CD4-positive, alpha-beta T cell (primary cell): ENCODE measurements around the gene KLC1. TPM values are rescaled to one million over a fixed set of nuclear protein-coding genes. Genes with fewer than 3 reads are reported as not detected.

ENCODE experiments used
- ATAC-seq: fragments of 200-7000 bp; cut with Tn5 transposase; one replicate; pipeline ENCODE4 v1.10.0; 2022; ENCODE audit warnings: mild to moderate bottlenecking; ENCODE audit not compliant: poor library complexity
- CTCF ChIA-PET: fragments of 350-600 bp; sonication (Branson Sonifier 250); formaldehyde crosslinking; loops from one replicate; lab custom pipeline; 2021; ENCODE audit warnings: antibody characterized with exemption, inconsistent platforms; lab: Charles Lee
- POLR2A ChIA-PET: fragments of 350-600 bp; sonication (Branson Sonifier 250); formaldehyde crosslinking; loops from one replicate; lab custom pipeline; 2021; ENCODE audit warnings: antibody characterized with exemption, inconsistent platforms; lab: Charles Lee
- DNase-seq, 14 experiments: peaks; one replicate each; pipeline ENCODE4 v3.0.0-alpha.2; 2013 to 2020; ENCODE audit warnings: mixed read lengths in 2 of 14
- H3K27ac ChIP-seq, 2 donors: one replicate each; pipeline versions ENCODE4 v1.5.1 to v1.7.0; 2013; ENCODE audit warnings: low read length in 2 of 2, low read depth in 1 of 2, mild to moderate bottlenecking in 1 of 2
- H3K27me3 ChIP-seq, 2 experiments: 1 replicate in 1 of 2; 2 replicates in 1 of 2; pipeline versions ENCODE4 v1.6.1 to v1.7.0; 2013; ENCODE audit warnings: low read length in 2 of 2, control low read depth in 1 of 2, mild to moderate bottlenecking in 1 of 2, moderate library complexity in 1 of 2; ENCODE audit not compliant: insufficient read depth in 2 of 2, control insufficient read depth in 1 of 2
- H3K36me3 ChIP-seq: one replicate; pipeline ENCODE4 v1.6.1; 2013; ENCODE audit warnings: low read length, control low read depth; ENCODE audit not compliant: insufficient read depth
- H3K4me1 ChIP-seq: one replicate; pipeline ENCODE4 v1.6.1; 2013; ENCODE audit warnings: low read length, control low read depth; ENCODE audit not compliant: insufficient read depth
- H3K4me3 ChIP-seq: one replicate; pipeline ENCODE4 v1.5.1; 2013; ENCODE audit warnings: mild to moderate bottlenecking, low read length, moderate library complexity
- H3K9me3 ChIP-seq, 2 experiments: 1 replicate in 1 of 2; 2 replicates in 1 of 2; pipeline versions ENCODE4 v1.6.1 to v1.7.0; 2013; ENCODE audit warnings: low read length in 2 of 2, mild to moderate bottlenecking in 2 of 2, control low read depth in 1 of 2, moderate library complexity in 1 of 2; ENCODE audit not compliant: control insufficient read depth in 1 of 2, insufficient read depth in 1 of 2
- H3K27ac Mint-ChIP-seq: one replicate; pipeline ENCODE4 v1.8.0; 2020; ENCODE audit warnings: mixed read lengths
- H3K27me3 Mint-ChIP-seq: one replicate; pipeline ENCODE4 v1.8.0; 2021; ENCODE audit warnings: mixed read lengths
- H3K36me3 Mint-ChIP-seq: one replicate; pipeline ENCODE4 v1.8.0; 2021; ENCODE audit warnings: low read depth, mixed read lengths
- H3K4me1 Mint-ChIP-seq: one replicate; pipeline ENCODE4 v1.8.0; 2021; ENCODE audit warnings: low read depth, mixed read lengths
- H3K4me3 Mint-ChIP-seq: one replicate; pipeline ENCODE4 v1.8.0; 2020; ENCODE audit warnings: mild to moderate bottlenecking, mixed read lengths
- H3K9me3 Mint-ChIP-seq: one replicate; pipeline ENCODE4 v1.8.0; 2020; ENCODE audit warnings: mixed read lengths
- CTCF ChIP-seq: fragments of 200-600 bp; IDR thresholded peaks from one replicate; pipeline ENCODE4 v1.8.0; 2022; ENCODE audit warnings: antibody characterized with exemption, mild to moderate bottlenecking
- intact Hi-C, 2 experiments: fragments of 100-400 bp; cut with DNase I in 1 of 2; cut with micrococcal nuclease in 1 of 2; formaldehyde crosslinking; loops; one replicate each; pipeline versions ENCODE4 v1.15.1 to v1.9.0; 2023 to 2025; cut with DNase I, micrococcal nuclease
- total RNA-seq, 174 experiments: library from RNA in 2 of 174; stranded (reverse) in 2 of 174; gene quantifications; one replicate each; pipeline ENCODE4 v1.2.3 and lab custom pipeline; 2021 to 2026

Gene KLC1
- total RNA-seq, 2 experiments from 2014 or later = 111 to 119 TPM

GRCh38 chr14:103731481-103731880 is 102.5 kb downstream of the KLC1 start:
- intact Hi-C loops = no loop called here
- Histone ChIP-seq H3K36me3 (peaks cover 41% of the 10 kb centered on the region), H3K4me3 (no peak overlapping the region), H3K27me3 (no peaks in the 10 kb centered on the region), H3K9me3 (no peaks in the 10 kb centered on the region), H3K4me1 (no peaks in the 10 kb centered on the region), H3K27ac (no peak overlapping the region)
- ChIA-PET POLR2A (no interaction called here), CTCF (no interaction called here)
- DNase-seq (no peak), ATAC-seq (no peak)
- no peak overlapping the region for H3K27ac Mint-ChIP-seq
- H3K9me3 Mint-ChIP-seq = no peaks in the 10 kb centered on the region
- peaks cover 34% of the 10 kb centered on the region for H3K36me3 Mint-ChIP-seq
- H3K27me3 Mint-ChIP-seq = no peaks in the 10 kb centered on the region
- no peak overlapping the region for H3K4me3 Mint-ChIP-seq
- no peak for TF ChIP-seq CTCF
- H3K4me1 Mint-ChIP-seq = no peaks in the 10 kb centered on the region

- intact Hi-C loops = no loop called here
- Mint-ChIP-seq H3K27ac (no peak overlapping the region), H3K27me3 (no peaks in the 10 kb centered on the region), H3K4me3 (no peak overlapping the region), H3K4me1 (no peaks in the 10 kb centered on the region), H3K9me3 (no peaks in the 10 kb centered on the region), H3K36me3 (peaks cover 34% of the 10 kb centered on the region)
- ChIA-PET POLR2A (no interaction called here), CTCF (no interaction called here)
- no peak overlapping the region for H3K4me3 ChIP-seq
- H3K27ac ChIP-seq = no peak overlapping the region
- peaks cover 42% of the 10 kb centered on the region for H3K36me3 ChIP-seq
- no peak for TF ChIP-seq CTCF
- no peaks in the 10 kb centered on the region for H3K4me1 ChIP-seq
- H3K9me3 ChIP-seq = no peaks in the 10 kb centered on the region
- no peaks in the 10 kb centered on the region for H3K27me3 ChIP-seq
- no peak for ATAC-seq
- DNase-seq = no peak
Observed at GRCh38 chr14:103731916-103732867, 103.2 kb downstream of the KLC1 start.

GRCh38 chr14:103732868-103733620 is 104.0 kb downstream of the KLC1 start:
- H3K4me3 Mint-ChIP-seq = no peak overlapping the region
- H3K27me3 ChIP-seq = no peaks in the 10 kb centered on the region
- peaks cover 42% of the 10 kb centered on the region for H3K36me3 ChIP-seq
- intact Hi-C loops = no loop called here
- ChIA-PET CTCF (no interaction called here), POLR2A (no interaction called here)
- no peak for DNase-seq
- no peaks in the 10 kb centered on the region for H3K4me1 Mint-ChIP-seq
- no peaks in the 10 kb centered on the region for H3K9me3 Mint-ChIP-seq
- H3K36me3 Mint-ChIP-seq = peaks cover 41% of the 10 kb centered on the region
- H3K27ac ChIP-seq = no peak overlapping the region
- no peak overlapping the region for H3K4me3 ChIP-seq
- H3K27ac Mint-ChIP-seq = no peak overlapping the region
- no peak for ATAC-seq
- no peaks in the 10 kb centered on the region for H3K27me3 Mint-ChIP-seq
- H3K4me1 ChIP-seq = no peaks in the 10 kb centered on the region
- H3K9me3 ChIP-seq = no peaks in the 10 kb centered on the region
- no peak for TF ChIP-seq CTCF
